GM18526 (cell line): ENCODE measurements around the gene SLC66A1.

Experiments
- POLR2A ChIP-seq: IDR thresholded peaks from 3 replicates; pipeline ENCODE4 v1.6.1; 2011; ENCODE audit not compliant: insufficient read length; ENCODE audit errors: extremely low read depth

SLC66A1 gene

DNA sequence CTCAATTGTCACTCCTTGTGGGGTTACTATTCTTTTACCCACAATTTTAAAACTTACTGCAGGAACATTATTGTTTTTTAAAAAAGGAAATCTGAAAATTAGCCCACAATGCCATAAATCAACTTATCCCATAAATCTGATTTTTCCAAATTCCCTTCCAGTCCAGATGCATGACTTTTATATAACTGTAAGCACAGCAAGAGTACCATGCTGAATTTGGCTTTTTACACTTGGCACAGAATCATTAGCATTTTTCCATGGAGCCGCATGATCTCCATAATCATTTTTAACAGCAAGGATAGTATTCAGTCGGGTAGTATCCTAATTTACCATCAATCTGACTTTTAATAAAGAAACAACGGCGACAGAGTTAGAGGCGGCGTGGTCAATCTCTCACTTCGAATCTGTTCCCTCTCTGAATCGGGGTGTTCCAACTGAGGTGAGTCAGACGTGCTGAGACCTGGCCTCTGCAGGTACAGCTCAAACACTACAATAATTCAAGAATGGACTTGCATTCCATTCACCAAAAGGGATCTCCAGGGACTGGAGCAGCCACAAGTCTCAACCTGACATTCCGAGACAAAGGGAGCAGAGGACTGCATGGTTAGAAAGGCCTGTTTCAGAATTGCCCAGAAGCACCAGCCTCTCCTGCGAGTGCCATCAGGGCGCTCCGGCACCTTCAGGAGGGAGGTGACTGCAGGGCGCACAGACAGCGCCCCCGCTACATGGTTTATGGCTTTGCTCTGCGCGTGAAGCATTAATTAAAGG, 48.9 kb downstream of the SLC66A1 start:
- no peak for TF ChIP-seq POLR2A

DNA sequence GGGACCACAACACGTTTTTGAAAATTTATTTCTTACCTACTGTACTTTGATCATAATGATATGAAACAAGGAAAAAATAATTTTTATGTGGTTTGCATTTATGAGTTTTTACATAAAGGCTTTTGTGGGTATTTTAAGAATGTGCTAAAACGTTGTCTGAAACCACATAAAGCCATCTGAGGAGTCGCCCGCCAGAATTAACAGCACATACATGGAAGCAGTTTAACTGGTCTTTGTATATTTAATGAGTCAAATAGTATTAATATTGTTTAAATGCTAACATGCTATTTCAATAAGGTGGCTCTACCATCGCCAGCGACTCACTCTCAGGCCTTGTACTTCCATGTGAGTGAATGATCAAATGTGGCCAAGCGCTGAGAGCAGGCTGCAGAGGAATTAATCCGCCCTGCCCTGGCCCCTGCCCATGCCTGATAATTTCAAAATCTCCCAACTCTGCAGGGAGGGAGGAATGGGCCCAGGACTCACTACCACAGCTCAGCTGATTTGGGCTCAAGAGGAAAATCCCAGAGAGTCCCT, 49.6 kb downstream of the SLC66A1 start:
- no peak for TF ChIP-seq POLR2A

DNA sequence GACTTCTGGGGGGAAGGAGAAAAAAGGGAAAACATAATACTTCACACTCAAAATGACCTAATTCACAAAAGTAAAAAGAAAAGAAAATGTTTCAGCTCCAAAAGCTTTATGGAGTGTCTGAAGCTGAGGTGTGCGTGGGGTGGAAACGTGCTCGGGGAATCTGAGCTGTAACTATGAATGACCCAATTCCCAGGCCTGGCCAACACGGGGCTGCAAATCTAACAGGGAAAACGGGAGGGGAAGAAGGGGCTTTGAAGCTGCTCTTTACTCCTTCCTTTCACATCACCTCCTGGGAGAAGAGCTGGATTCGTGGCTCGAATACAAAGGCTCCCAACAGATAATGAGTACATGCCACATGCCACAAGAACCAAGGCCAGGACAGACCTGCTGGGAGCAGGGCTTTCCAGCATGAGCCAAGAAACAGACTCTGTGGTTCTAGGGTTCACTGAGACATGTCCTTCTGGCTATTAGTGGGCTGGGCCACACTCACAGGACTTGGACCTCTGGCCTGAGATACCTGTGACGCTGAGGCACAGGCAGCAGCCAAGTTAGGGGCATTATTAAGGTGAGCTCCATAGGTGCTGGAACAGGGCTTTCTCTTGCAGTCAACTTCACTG, 51.5 kb downstream of the SLC66A1 start:
- TF ChIP-seq POLR2A = no peak

- TF ChIP-seq POLR2A = no peak
Measured at GRCh38 chr1:19365721-19366120, 53.6 kb downstream of the SLC66A1 start.

- no peak for TF ChIP-seq POLR2A
Measured at GRCh38 chr1:19366599-19367536, 54.7 kb downstream of the SLC66A1 start.

GRCh38 chr1:19367584-19368041, 55.5 kb downstream of the SLC66A1 start:
- TF ChIP-seq POLR2A = no peak

GRCh38 chr1:19368050-19368449, 55.9 kb downstream of the SLC66A1 start:
- TF ChIP-seq POLR2A = no peak

DNA sequence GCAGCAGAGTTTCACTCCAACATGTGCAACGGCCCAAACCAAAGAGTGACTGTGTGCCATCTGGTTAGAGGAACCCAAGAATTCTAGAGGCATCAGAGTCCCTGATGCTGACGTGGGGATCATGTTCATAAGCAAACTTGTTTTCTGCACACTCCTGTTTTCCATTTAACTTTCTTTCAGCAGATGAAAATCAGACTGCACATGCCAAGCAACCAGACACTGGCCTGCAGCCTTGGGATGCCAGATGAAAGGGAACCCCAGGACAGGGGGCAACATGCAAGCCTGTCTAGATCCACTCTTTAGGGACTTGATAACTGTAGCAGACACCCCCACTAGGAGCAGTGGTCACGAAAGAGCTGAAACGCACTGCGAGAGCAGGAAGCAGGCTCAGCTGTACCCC, 56.8 kb downstream of the SLC66A1 start:
- TF ChIP-seq POLR2A = no peak

DNA sequence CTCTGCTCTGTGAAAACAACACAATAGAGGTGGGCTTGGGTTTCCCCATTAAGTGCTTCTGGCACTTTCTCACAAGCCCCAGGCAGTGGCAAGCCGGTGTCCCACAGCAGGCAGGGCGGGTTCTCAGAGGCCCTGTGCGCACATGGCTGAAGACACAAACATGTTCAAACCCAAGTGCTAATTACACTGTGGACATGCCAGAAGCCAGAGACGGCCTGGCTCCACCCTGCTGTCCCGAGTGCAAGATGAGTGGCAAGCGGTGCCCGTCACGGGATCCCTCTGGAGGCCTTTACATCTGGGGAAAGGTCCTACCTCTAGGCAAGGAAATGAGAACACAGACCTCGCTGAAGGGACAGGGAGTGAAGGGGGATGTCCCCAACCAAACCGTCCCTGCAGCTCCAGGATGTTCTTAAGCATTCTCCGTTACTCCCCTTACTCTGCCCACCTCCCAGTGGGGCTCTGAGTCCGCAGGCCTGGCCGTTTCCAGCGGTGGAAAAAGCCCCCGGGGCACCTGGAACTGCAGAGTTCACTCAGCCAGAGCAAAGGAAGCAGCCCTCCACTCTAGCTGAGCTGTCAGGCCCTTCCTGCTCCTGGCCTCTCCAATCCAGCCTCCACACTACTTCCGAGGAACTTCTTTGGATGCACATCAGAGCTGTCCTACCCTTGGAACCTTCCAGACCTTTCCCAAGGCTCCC, 57.4 kb downstream of the SLC66A1 start:
- no peak for TF ChIP-seq POLR2A

- TF ChIP-seq POLR2A = no peak
Measured at GRCh38 chr1:19370453-19371170, 58.5 kb downstream of the SLC66A1 start.

GRCh38 chr1:19371226-19372135, 59.4 kb downstream of the SLC66A1 start:
- TF ChIP-seq POLR2A = no peak

DNA sequence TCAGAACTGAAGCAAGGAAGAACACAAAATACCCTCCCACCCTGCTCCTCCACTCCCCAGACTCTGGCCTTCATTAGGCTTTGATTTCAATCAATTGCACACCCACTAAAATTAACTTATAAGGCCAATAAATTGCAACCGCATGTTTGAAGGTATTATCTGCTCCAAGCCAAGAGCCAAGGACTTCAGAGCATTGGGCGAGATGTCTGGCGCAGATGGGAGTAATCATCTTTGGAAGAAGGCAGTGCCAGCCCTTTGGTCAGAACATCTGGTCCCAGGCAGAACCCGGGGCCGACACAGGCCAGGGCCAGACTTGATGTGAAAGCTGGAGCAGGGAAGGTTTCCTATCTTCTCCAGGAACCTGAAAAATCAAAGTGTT, 60.0 kb downstream of the SLC66A1 start:
- no peak for TF ChIP-seq POLR2A

- TF ChIP-seq POLR2A = no peak
Measured at GRCh38 chr1:19372602-19373001, 60.5 kb downstream of the SLC66A1 start.
